Epithelial cell of esophagus (primary cell): ENCODE data around the gene CLK4.

Experiments used
- DNase-seq: peaks from one replicate; pipeline ENCODE4 v3.0.0; 2010; ENCODE audit warnings: low read depth
- H3K4me3 ChIP-seq: 2 replicates; pipeline ENCODE4 v1.5.1; 2011; ENCODE audit warnings: mild to moderate bottlenecking, low read length, control low read depth
- TF ChIP-seq, protein P1 (sequence below): IDR thresholded peaks from 2 replicates; pipeline ENCODE4 v1.5.1; 2011; ENCODE audit warnings: low read depth, mild to moderate bottlenecking, low read length, control low read depth, inconsistent platforms; ENCODE audit not compliant: insufficient read depth; ENCODE audit errors: missing control alignments

Gene CLK4

DNA sequence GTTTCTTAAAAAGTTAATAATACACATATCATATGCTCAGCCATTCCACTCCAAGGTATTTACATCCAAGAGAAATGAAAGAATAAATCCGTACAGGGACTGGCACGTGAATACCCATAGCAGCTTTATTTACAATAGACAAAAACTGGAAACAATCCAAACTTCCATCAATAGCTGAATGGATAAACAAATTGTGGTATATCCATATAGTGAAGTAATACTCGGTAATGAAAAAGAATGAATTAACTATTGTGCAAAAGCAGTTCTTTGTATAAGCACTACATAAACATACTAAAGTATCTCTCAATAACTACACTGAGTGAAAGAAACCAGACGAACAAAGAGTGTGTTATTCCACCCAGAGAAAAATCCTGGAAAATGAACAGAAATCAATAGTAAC lies 54.2 kb downstream of the CLK4 start:
- TF ChIP-seq, protein P1, sequence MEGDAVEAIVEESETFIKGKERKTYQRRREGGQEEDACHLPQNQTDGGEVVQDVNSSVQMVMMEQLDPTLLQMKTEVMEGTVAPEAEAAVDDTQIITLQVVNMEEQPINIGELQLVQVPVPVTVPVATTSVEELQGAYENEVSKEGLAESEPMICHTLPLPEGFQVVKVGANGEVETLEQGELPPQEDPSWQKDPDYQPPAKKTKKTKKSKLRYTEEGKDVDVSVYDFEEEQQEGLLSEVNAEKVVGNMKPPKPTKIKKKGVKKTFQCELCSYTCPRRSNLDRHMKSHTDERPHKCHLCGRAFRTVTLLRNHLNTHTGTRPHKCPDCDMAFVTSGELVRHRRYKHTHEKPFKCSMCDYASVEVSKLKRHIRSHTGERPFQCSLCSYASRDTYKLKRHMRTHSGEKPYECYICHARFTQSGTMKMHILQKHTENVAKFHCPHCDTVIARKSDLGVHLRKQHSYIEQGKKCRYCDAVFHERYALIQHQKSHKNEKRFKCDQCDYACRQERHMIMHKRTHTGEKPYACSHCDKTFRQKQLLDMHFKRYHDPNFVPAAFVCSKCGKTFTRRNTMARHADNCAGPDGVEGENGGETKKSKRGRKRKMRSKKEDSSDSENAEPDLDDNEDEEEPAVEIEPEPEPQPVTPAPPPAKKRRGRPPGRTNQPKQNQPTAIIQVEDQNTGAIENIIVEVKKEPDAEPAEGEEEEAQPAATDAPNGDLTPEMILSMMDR: no peak
- H3K4me3 ChIP-seq: no peak overlapping the region
- no peak for DNase-seq

DNA sequence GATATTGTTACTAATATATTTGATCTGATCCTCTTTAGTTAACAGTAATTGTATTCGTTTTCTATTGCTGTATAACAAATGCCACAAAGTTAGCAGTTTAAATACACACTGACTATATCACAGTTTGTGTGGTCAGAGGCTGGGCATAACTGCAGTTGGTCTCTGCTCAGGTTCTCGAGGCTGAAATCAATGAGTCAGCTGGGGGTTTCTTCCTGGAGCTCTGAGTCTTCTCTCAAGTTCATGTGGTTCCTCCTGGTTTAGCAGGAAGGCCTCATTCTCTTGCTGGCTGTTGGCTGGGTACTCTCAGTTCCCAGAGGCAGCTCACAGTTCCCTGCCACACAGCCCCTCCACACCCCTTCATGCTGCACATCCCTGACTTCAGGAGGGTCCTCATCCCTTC lies 57.4 kb downstream of the CLK4 start:
- no peak overlapping the region for H3K4me3 ChIP-seq
- no peak for DNase-seq
- TF ChIP-seq, protein P1: no peak

- no peak overlapping the region for H3K4me3 ChIP-seq
- TF ChIP-seq, protein P1: no peak
- no peak for DNase-seq
These were observed 61.9 kb downstream of the CLK4 start for GRCh38 chr5:178564811-178565550.

- no peak for DNase-seq
- TF ChIP-seq, protein P1: no peak
- H3K4me3 ChIP-seq: no peak overlapping the region
These were observed 62.5 kb downstream of the CLK4 start for GRCh38 chr5:178564397-178564796.

DNA sequence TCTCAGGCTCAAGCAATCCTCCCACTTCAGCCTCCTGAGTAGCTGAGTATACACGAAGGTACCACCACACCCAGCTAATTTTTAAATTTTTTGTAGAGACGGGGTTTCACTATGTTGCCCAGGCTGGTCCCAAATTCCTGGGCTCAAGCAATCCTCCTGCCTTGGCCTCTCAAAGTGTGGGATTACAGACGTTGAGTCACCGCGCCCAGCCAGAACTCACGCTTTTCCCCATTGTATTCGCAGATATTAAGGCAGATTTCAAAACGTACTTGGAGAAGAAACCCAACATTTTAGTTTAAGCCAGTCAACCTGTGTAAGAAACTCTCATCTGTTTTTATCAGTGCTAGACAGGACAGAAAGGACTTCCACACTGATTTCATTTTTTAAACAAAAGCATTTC lies 63.2 kb downstream of the CLK4 start:
- no peak for DNase-seq
- TF ChIP-seq, protein P1: no peak
- no peak overlapping the region for H3K4me3 ChIP-seq

DNA sequence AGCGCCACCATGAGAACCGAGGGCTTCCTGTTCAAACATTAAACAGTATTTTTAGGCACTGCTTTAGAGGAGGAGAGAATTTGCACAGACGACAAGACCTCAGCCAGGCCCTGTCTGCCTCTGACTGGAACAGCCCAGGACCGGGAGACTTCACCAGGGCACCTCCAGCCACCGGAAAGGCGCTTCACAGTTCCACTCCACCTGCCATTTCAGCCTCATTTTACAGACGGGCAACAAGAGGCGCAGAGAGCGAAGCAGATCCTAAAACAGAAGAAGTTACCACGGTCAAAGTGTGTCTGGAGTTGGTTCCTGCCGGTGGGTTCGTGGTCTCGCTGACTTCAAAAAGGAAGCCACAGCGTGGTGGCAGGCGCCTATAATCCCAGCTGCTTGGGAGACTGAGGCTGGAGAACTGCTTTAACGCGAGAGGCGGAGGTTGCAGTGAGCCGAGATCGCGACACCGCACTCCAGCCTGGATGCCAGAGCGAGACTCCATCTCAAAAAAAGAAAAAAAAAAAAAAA lies 65.0 kb downstream of the CLK4 start:
- no peak for DNase-seq
- TF ChIP-seq, protein P1: no peak
- H3K4me3 ChIP-seq: no peak overlapping the region

DNA sequence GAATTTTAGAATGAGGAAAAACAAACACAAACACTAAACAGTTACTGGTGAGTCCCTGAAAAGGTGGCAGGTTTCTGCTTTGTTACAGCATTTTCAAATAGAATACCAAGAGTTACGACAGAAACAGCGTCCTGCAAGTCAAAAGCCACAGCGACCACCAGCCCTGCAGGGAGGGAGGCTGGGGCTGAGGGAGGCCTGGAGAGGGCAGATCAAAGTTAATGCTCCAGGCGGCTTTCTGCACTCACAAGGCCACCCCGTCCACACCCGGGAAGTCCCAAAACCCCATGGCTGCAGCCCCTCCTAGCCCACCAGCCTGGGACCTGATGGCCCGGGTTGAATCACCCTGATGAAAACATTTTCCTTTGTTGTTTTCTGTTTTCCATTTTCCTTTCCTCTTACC lies 65.9 kb downstream of the CLK4 start:
- no peak overlapping the region for H3K4me3 ChIP-seq
- DNase-seq: no peak
- TF ChIP-seq, protein P1: no peak
